Endothelial cell of umbilical vein (primary cell): ENCODE data around the gene OSBPL1A. TPM values are rescaled to one million over a fixed set of nuclear protein-coding genes. Genes with fewer than 3 reads are reported as not detected.

Source experiments
- BruUV-seq: library from RNA; stranded (reverse); fragments of 400-500 nt; replicated peaks from 2 replicates; lab custom pipeline; 2021; lab: Mats Ljungman, UMichigan
- CTCF ChIA-PET: fragments of 300-600, 350-600 bp; sonication (Branson Sonifier 250); formaldehyde crosslinking; loops from one replicate; lab custom pipeline; 2021; ENCODE audit warnings: antibody characterized with exemption, inconsistent platforms; lab: Charles Lee
- POLR2A ChIA-PET: fragments of 300-600, 350-600 bp; sonication (Branson Sonifier 250); formaldehyde crosslinking; loops from one replicate; lab custom pipeline; 2021; ENCODE audit warnings: antibody characterized with exemption, inconsistent platforms; lab: Charles Lee
- DNase-seq: peaks from one replicate; pipeline ENCODE4 v3.0.0-alpha.2; 2011; ENCODE audit warnings: low read depth, low spot score
- FAIRE-seq: peaks from 2 replicates; lab custom pipeline; 2011; peaks lifted over from hg19 to GRCh38; lab: Jason Lieb, UNC
- H2AFZ ChIP-seq: 2 replicates; pipeline ENCODE4 v1.6.0; 2012; ENCODE audit warnings: low read depth, low read length, control low read depth, inconsistent platforms
- H3K27ac ChIP-seq: 2 replicates; pipeline ENCODE4 v1.5.1; 2011; ENCODE audit warnings: low read depth, mild to moderate bottlenecking, control low read depth, low read length, moderate library complexity; ENCODE audit not compliant: insufficient read depth
- H3K27me3 ChIP-seq, 2 experiments: 2 replicates each; pipeline versions ENCODE4 v1.6.0 to v1.6.1; 2011; ENCODE audit warnings: low read length in 2 of 2, mixed read lengths in 1 of 2; ENCODE audit not compliant: control insufficient read depth in 2 of 2, insufficient read depth in 2 of 2
- H3K36me3 ChIP-seq, 2 experiments: 2 replicates in 1 of 2; 3 replicates in 1 of 2; pipeline ENCODE4 v1.5.1; 2011; ENCODE audit warnings: low read length in 2 of 2, mild to moderate bottlenecking in 1 of 2, moderate library complexity in 1 of 2; ENCODE audit not compliant: control insufficient read depth in 2 of 2, insufficient read depth in 2 of 2; ENCODE audit errors: extremely low read depth in 1 of 2
- H3K4me1 ChIP-seq: 3 replicates; pipeline ENCODE4 v1.5.1; 2011; ENCODE audit warnings: mild to moderate bottlenecking, low read length; ENCODE audit not compliant: control insufficient read depth, insufficient read depth; ENCODE audit errors: extremely low read depth
- H3K4me2 ChIP-seq: 2 replicates; pipeline ENCODE4 v1.6.1; 2011; ENCODE audit warnings: low read length, control low read depth, mixed read lengths; ENCODE audit not compliant: insufficient read depth
- H3K4me3 ChIP-seq, 3 experiments: fragments of 200-600 bp in 1 of 3; sonication (generic), shearing (Covaris generic) in 1 of 3; replicated peaks in 1 of 3; 2 replicates each; pipeline ENCODE4 v1.5.1; 2011 to 2016; ENCODE audit warnings: control low read depth in 3 of 3, low read length in 3 of 3, mild to moderate bottlenecking in 2 of 3, inconsistent platforms in 1 of 3, low read depth in 1 of 3, moderate library complexity in 1 of 3; ENCODE audit not compliant: insufficient read depth in 1 of 3
- H3K79me2 ChIP-seq: 2 replicates; pipeline ENCODE4 v1.6.0; 2012; ENCODE audit warnings: low read length, inconsistent platforms; ENCODE audit not compliant: control insufficient read depth, insufficient read depth
- H3K9ac ChIP-seq: replicated peaks from 2 replicates; pipeline ENCODE3; 2011; ENCODE audit warnings: low read length, control low read depth; ENCODE audit not compliant: insufficient read depth; ENCODE audit errors: extremely low read depth
- H3K9me1 ChIP-seq: replicated peaks from 3 replicates; pipeline ENCODE4 v1.6.0; 2011; ENCODE audit warnings: mild to moderate bottlenecking, low read length; ENCODE audit not compliant: control insufficient read depth, insufficient read depth; ENCODE audit errors: extremely low read depth
- H3K9me3 ChIP-seq: replicated peaks from 2 replicates; pipeline ENCODE4 v1.5.1; 2012; ENCODE audit warnings: low read length, inconsistent platforms; ENCODE audit not compliant: control insufficient read depth, insufficient read depth
- H4K20me1 ChIP-seq: replicated peaks from 2 replicates; pipeline ENCODE3; 2011; ENCODE audit warnings: mild to moderate bottlenecking, low read length; ENCODE audit not compliant: control insufficient read depth, insufficient read depth; ENCODE audit errors: extremely low read depth
- EZH2 ChIP-seq: IDR thresholded peaks from 2 replicates; pipeline ENCODE4 v1.6.1; 2012; ENCODE audit warnings: borderline replicate concordance, low read depth, mild to moderate bottlenecking, moderate library complexity, low read length, inconsistent platforms; ENCODE audit not compliant: severe bottlenecking
- FOS ChIP-seq: IDR thresholded peaks from 2 replicates; pipeline ENCODE4 v1.6.1; 2011; ENCODE audit warnings: mild to moderate bottlenecking, low read length, moderate library complexity, borderline replicate concordance; ENCODE audit not compliant: insufficient read depth
- GATA2 ChIP-seq: IDR thresholded peaks from 2 replicates; pipeline ENCODE4 v1.7.0; 2011; ENCODE audit warnings: low read depth, mild to moderate bottlenecking, moderate library complexity, mixed read lengths, low read length; ENCODE audit not compliant: insufficient read length, insufficient read depth
- JUN ChIP-seq: IDR thresholded peaks from 2 replicates; pipeline ENCODE4 v1.6.1; 2011; ENCODE audit warnings: borderline replicate concordance, low read depth; ENCODE audit not compliant: insufficient read length, insufficient read depth
- MYC ChIP-seq: IDR thresholded peaks from one replicate; pipeline ENCODE4 v1.6.1; 2011; ENCODE audit warnings: mild to moderate bottlenecking, low read depth, low read length
- POLR2A ChIP-seq: IDR thresholded peaks from 2 replicates; pipeline ENCODE4 v1.6.1; 2012; ENCODE audit warnings: low read depth, mild to moderate bottlenecking, control low read depth, low read length
- POLR2AphosphoS5 ChIP-seq: IDR thresholded peaks from 2 replicates; pipeline ENCODE4 v1.6.1; 2012; ENCODE audit warnings: low read depth, mild to moderate bottlenecking, control low read depth, low read length, moderate library complexity; ENCODE audit not compliant: insufficient read depth
- dilution Hi-C: fragments of 300-500 bp; cut with MboI; formaldehyde crosslinking; loops from one replicate; pipeline ENCODE4 v1.15.0; 2019; ENCODE audit warnings: low sequenced_read_pairs; ENCODE audit not compliant: extremely low pct_ligation_motif_present
- intact Hi-C: fragments of 100-400 bp; cut with micrococcal nuclease; formaldehyde crosslinking; loops from one replicate; pipeline ENCODE4 v1.10.0; 2022
- polyA plus RNA-seq, 4 experiments: library from polyadenylated mRNA; depleted of rRNA in 3 of 4; stranded (reverse) in 3 of 4; unstranded in 1 of 4; fragments of >200 nt; gene quantifications; 2 replicates each; pipeline versions ENCODE4 v1.2.1 to v1.2.3, GENCODE V29; 2011 to 2012; ENCODE audit warnings: missing spikeins in 1 of 4
- total RNA-seq: library from RNA; stranded (reverse); gene quantifications from 2 replicates; pipeline ENCODE4 v1.2.3, GENCODE V29; 2021
- TF ChIP-seq, protein P1 (sequence below): IDR thresholded peaks from 2 replicates; pipeline ENCODE4 v1.6.1; 2011; ENCODE audit not compliant: insufficient read depth, insufficient read length
- TF ChIP-seq, protein P2 (sequence below), 2 donors: IDR thresholded peaks; 1 replicate in 1 of 2; 2 replicates in 1 of 2; pipeline ENCODE4 v1.5.1; 2011; ENCODE audit warnings: low read length in 2 of 2, mild to moderate bottlenecking in 2 of 2, moderate library complexity in 2 of 2, control low read depth in 1 of 2, inconsistent platforms in 1 of 2, low read depth in 1 of 2; ENCODE audit not compliant: insufficient read depth in 1 of 2; ENCODE audit errors: extremely low read depth in 1 of 2

OSBPL1A gene
- total and polyA plus RNA-seq, 2 donors (not counting 3 experiments of a cell fraction or from before 2014, with no cell fraction given): 6.4 to 16.5 TPM

DNA sequence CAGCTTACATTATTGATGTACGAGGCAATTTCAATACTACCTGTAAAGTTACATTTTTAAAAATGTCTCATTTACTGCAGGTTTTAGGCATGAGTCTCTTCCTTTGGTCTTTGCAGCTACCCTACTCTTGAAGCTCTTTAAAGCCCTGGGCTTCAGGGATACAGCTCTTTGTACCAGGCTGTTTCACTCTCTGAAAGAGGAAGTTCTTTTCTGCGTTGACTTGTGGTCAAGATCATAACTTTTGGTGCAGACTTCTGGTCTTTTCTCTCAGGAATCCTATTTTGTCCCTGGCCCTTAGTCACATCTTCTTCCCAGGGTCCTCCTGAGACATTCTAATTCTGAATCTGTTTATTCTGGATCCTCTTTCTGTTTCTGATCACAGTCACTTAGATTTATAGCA, 46.2 kb upstream of the OSBPL1A start:
- Histone ChIP-seq H3K9me1 (no peaks in the 10 kb centered on the region), H4K20me1 (no peaks in the 10 kb centered on the region), H3K4me2 (no peak overlapping the region), H2AFZ (no peak overlapping the region), H3K79me2 (no peaks in the 10 kb centered on the region), H3K27me3 (no peaks in the 10 kb centered on the region), H3K36me3 (peaks cover 4 to 7% of the 10 kb centered on the region in 2 experiments), H3K27ac (no peak overlapping the region), H3K4me1 (no peaks in the 10 kb centered on the region), H3K9ac (no peak overlapping the region), H3K9me3 (no peaks in the 10 kb centered on the region), H3K4me3 (no peak overlapping the region)
- FAIRE-seq (peak; percentile 18), DNase-seq (no peak)
- ChIA-PET POLR2A (no interaction called here), CTCF (no interaction called here)
- BruUV-seq: no TSS peak
- intact Hi-C loops (no loop called here), dilution Hi-C loops (no loop called here)
- TF ChIP-seq, protein P1, sequence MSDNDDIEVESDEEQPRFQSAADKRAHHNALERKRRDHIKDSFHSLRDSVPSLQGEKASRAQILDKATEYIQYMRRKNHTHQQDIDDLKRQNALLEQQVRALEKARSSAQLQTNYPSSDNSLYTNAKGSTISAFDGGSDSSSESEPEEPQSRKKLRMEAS: no peak
- TF ChIP-seq FOS (no peak), POLR2A (no peak), MYC (no peak), JUN (no peak), GATA2 (no peak), EZH2 (no peak), POLR2AphosphoS5 (no peak)
- TF ChIP-seq, protein P2, sequence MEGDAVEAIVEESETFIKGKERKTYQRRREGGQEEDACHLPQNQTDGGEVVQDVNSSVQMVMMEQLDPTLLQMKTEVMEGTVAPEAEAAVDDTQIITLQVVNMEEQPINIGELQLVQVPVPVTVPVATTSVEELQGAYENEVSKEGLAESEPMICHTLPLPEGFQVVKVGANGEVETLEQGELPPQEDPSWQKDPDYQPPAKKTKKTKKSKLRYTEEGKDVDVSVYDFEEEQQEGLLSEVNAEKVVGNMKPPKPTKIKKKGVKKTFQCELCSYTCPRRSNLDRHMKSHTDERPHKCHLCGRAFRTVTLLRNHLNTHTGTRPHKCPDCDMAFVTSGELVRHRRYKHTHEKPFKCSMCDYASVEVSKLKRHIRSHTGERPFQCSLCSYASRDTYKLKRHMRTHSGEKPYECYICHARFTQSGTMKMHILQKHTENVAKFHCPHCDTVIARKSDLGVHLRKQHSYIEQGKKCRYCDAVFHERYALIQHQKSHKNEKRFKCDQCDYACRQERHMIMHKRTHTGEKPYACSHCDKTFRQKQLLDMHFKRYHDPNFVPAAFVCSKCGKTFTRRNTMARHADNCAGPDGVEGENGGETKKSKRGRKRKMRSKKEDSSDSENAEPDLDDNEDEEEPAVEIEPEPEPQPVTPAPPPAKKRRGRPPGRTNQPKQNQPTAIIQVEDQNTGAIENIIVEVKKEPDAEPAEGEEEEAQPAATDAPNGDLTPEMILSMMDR (IDR thresholded peaks at IDR 0.05; ENCODE audit: extremely low read depth in 1 of 2, insufficient read depth in 1 of 2, low read depth in 1 of 2, low read length in 2 of 2): no peak
